ENCODE data around the gene WSCD1. TPM values are rescaled to one million over a fixed set of nuclear protein-coding genes. Genes with fewer than 3 reads are reported as not detected.

Gene WSCD1
- total RNA-seq, 1 donor from 2014 or later = 4.2 TPM

DNA sequence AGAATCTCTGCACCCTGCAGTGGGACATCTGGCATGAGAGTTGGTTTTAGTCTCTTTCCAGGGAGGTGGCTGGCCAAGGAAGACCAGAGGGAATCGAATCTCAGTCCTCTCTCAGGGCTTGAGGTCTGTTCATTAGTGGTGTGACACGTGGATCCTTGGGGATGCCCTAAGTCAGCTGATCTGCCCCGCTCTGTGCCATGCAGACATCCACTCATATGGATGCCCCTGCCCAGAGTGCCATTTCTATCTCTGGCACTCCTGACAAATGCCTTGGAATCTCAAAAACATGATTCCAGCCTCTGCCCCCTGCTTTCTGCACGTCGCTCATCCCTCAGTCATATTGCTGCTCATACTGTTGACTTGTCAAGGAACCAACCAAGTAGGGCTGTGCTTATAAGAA is 38.8 kb downstream of the WSCD1 start:
- Mint-ChIP-seq H3K27me3 (ENCODE audit: low read depth) (no peaks in the 10 kb centered on the region), H3K9me3 (ENCODE audit: low read depth) (peaks cover 9% of the 10 kb centered on the region), H3K4me1 (ENCODE audit: low read depth) (no peaks in the 10 kb centered on the region), H3K27ac (ENCODE audit: unreplicated experiment) (no peak overlapping the region), H3K36me3 (ENCODE audit: low read depth) (no peaks in the 10 kb centered on the region), H3K4me3 (ENCODE audit: unreplicated experiment) (no peak overlapping the region)
- no peak for TF ChIP-seq CTCF (IDR thresholded peaks at IDR 0.05)
- no peak for DNase-seq (ENCODE audit: low spot score)

DNA sequence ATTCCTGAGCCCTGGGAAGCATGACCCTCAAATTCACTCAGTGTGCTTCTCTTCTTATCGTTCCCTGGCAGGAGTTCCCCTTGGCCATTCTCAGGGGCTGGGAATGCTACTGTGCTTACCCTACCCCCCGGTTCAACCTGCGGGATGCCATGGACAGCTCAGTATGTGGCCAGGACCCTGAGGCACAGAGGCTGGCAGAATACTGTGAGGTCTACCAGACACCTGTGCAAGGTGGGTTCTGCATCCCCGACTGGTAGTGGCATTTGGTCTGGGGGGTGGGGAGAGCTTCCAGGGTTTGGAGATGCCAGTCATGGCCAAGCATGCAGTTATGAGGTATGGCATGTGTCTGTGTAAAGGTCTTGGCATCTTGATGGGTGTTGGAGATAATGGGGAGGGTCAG is 39.4 kb downstream of the WSCD1 start:
- H3K27ac Mint-ChIP-seq (ENCODE audit: unreplicated experiment) = no peak overlapping the region
- DNase-seq (ENCODE audit: low spot score) = no peak
- H3K36me3 Mint-ChIP-seq (ENCODE audit: low read depth) = no peaks in the 10 kb centered on the region
- H3K27me3 Mint-ChIP-seq (ENCODE audit: low read depth) = no peaks in the 10 kb centered on the region
- no peak for TF ChIP-seq CTCF (IDR thresholded peaks at IDR 0.05)
- no peaks in the 10 kb centered on the region for H3K4me1 Mint-ChIP-seq (ENCODE audit: low read depth)
- H3K4me3 Mint-ChIP-seq (ENCODE audit: unreplicated experiment) = no peak overlapping the region
- peaks cover 9% of the 10 kb centered on the region for H3K9me3 Mint-ChIP-seq (ENCODE audit: low read depth)

DNA sequence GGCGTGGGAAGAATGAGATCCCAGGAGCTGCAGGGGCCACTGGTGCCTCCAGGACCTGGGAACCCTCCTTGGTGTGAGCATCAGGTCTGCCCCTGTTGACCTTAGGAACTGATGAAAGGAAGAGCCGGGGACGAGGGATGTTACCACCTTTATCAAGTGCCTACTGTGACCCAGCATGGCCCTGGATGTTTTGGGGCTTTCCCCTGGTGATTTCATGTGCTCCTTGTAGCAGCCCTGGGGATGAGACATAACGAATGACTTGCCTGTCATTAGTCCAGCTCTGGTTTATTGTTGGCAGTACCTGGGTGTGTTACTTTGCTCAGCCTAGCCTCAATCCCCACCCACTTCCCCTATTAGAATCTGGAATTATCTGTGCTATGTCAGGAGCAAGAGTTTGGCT is 39.9 kb downstream of the WSCD1 start:
- Mint-ChIP-seq H3K9me3 (ENCODE audit: low read depth) (peaks cover 9% of the 10 kb centered on the region), H3K36me3 (ENCODE audit: low read depth) (no peaks in the 10 kb centered on the region), H3K27ac (ENCODE audit: unreplicated experiment) (no peak overlapping the region), H3K4me1 (ENCODE audit: low read depth) (no peaks in the 10 kb centered on the region), H3K27me3 (ENCODE audit: low read depth) (no peaks in the 10 kb centered on the region), H3K4me3 (ENCODE audit: unreplicated experiment) (no peak overlapping the region)
- no peak for DNase-seq (ENCODE audit: low spot score)
- TF ChIP-seq CTCF (IDR thresholded peaks at IDR 0.05) = no peak

DNA sequence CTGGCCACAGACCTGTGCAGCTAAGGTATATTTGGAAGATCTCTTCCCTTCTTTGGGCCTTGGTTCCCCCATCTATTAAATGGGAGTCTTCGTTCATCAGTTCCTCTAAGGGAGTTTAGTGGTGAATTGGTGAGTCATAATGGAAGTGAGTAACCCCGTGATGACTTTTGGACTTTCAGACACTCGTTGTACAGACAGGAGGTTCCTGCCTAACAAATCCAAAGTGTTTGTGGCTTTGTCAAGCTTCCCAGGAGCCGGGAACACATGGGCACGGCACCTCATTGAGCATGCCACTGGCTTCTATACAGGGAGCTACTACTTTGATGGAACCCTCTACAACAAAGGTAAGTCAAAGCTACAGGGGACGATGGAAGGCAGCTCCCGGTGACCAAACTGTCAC is 40.4 kb downstream of the WSCD1 start:
- Mint-ChIP-seq H3K27me3 (ENCODE audit: low read depth) (no peaks in the 10 kb centered on the region), H3K4me3 (ENCODE audit: unreplicated experiment) (no peak overlapping the region), H3K36me3 (ENCODE audit: low read depth) (no peaks in the 10 kb centered on the region), H3K9me3 (ENCODE audit: low read depth) (peaks cover 9% of the 10 kb centered on the region), H3K4me1 (ENCODE audit: low read depth) (no peaks in the 10 kb centered on the region), H3K27ac (ENCODE audit: unreplicated experiment) (no peak overlapping the region)
- DNase-seq (ENCODE audit: low spot score) = no peak
- no peak for TF ChIP-seq CTCF (IDR thresholded peaks at IDR 0.05)

- peaks cover 5% of the 10 kb centered on the region for H3K36me3 Mint-ChIP-seq (ENCODE audit: low read depth)
- H3K4me3 Mint-ChIP-seq (ENCODE audit: unreplicated experiment) = no peak overlapping the region
- no peaks in the 10 kb centered on the region for H3K4me1 Mint-ChIP-seq (ENCODE audit: low read depth)
- peaks cover 25% of the 10 kb centered on the region for H3K9me3 Mint-ChIP-seq (ENCODE audit: low read depth)
- no peak for TF ChIP-seq CTCF (IDR thresholded peaks at IDR 0.05)
- no peak for DNase-seq (ENCODE audit: low spot score)
- H3K27me3 Mint-ChIP-seq (ENCODE audit: low read depth) = no peaks in the 10 kb centered on the region
- H3K27ac Mint-ChIP-seq (ENCODE audit: unreplicated experiment) = no peak overlapping the region
Measured at GRCh38 chr17:6120351-6120750, 50.2 kb downstream of the WSCD1 start.

Data from chondrocyte (in vitro differentiated cells).